MCF 10A (cell line): ENCODE data around the gene CEP128. TPM values are rescaled to one million over a fixed set of nuclear protein-coding genes. Genes with fewer than 3 reads are reported as not detected.

Experiments
- BruUV-seq: library from RNA; stranded (reverse); fragments of 400-500 nt; replicated peaks from 2 replicates; lab custom pipeline; 2021; lab: Mats Ljungman, UMichigan
- CTCF ChIA-PET: fragments of 300-600 bp; sonication (Branson Sonifier 250); formaldehyde crosslinking; extraction: SDS; loops from one replicate; lab custom pipeline; 2021; ENCODE audit warnings: antibody characterized with exemption, inconsistent platforms; lab: Yijun Ruan, JAX
- POLR2A ChIA-PET: fragments of 300-600, 350-650 bp; sonication (Branson Sonifier 250); formaldehyde crosslinking; extraction: SDS; loops from one replicate; lab custom pipeline; 2020; ENCODE audit warnings: antibody characterized with exemption, inconsistent platforms; lab: Yijun Ruan, JAX
- DNase-seq: peaks from one replicate; pipeline ENCODE4 v3.0.0-alpha.2; 2018; ENCODE audit not compliant: unreplicated experiment
- H3K27ac Mint-ChIP-seq: one replicate; pipeline ENCODE4 v1.8.0; 2022; ENCODE audit warnings: mild to moderate bottlenecking, low read depth, mixed read lengths; ENCODE audit not compliant: unreplicated experiment
- H3K27me3 Mint-ChIP-seq: one replicate; pipeline ENCODE4 v1.8.0; 2022; ENCODE audit warnings: mixed read lengths; ENCODE audit not compliant: insufficient read depth, unreplicated experiment
- H3K36me3 Mint-ChIP-seq: one replicate; pipeline ENCODE4 v1.8.0; 2022; ENCODE audit warnings: mild to moderate bottlenecking, moderate library complexity, mixed read lengths; ENCODE audit not compliant: insufficient read depth, unreplicated experiment
- H3K4me1 Mint-ChIP-seq: one replicate; pipeline ENCODE4 v1.8.0; 2022; ENCODE audit warnings: mixed read lengths; ENCODE audit not compliant: insufficient read depth, unreplicated experiment
- H3K4me3 Mint-ChIP-seq: one replicate; pipeline ENCODE4 v1.8.0; 2022; ENCODE audit warnings: mild to moderate bottlenecking, moderate library complexity, mixed read lengths; ENCODE audit not compliant: unreplicated experiment
- H3K9me3 Mint-ChIP-seq: one replicate; pipeline ENCODE4 v1.8.0; 2022; ENCODE audit warnings: mixed read lengths; ENCODE audit not compliant: unreplicated experiment
- CTCF ChIP-seq: fragments of 200-600 bp; IDR thresholded peaks from one replicate; pipeline ENCODE4 v1.8.0; 2022; ENCODE audit warnings: antibody characterized with exemption, mild to moderate bottlenecking; ENCODE audit not compliant: unreplicated experiment
- intact Hi-C: fragments of 100-400 bp; cut with micrococcal nuclease; formaldehyde crosslinking; loops from 2 replicates; pipeline ENCODE4 v1.14.1; 2022
- total RNA-seq: library from RNA; stranded (reverse); gene quantifications from 2 replicates; pipeline ENCODE4 v1.2.3, GENCODE V29; 2022

The CEP128 gene
- total RNA-seq, 1 experiment from 2014 or later: 12.5 TPM

GRCh38 chr14:80522936-80523335 is 418.6 kb downstream of the CEP128 start:
- Mint-ChIP-seq H3K27ac (peak overlapping the region; percentile 6), H3K36me3 (no peaks in the 10 kb centered on the region), H3K9me3 (no peaks in the 10 kb centered on the region), H3K4me3 (no peak overlapping the region), H3K27me3 (no peaks in the 10 kb centered on the region), H3K4me1 (peaks cover 11% of the 10 kb centered on the region)
- POLR2A ChIA-PET: no interaction called here
- CTCF ChIA-PET: interaction anchor here (0.5 to 0.6 kb wide), 2 partner anchors 14 to 66 kb away, joined by 3 to 4 read pairs; no protein-coding TSS in a partner anchor
- BruUV-seq: no TSS peak
- intact Hi-C loops: no loop called here
- DNase-seq: no peak
- TF ChIP-seq CTCF: no peak

- Mint-ChIP-seq H3K4me3 (no peak overlapping the region), H3K4me1 (peaks cover 11% of the 10 kb centered on the region), H3K9me3 (no peaks in the 10 kb centered on the region), H3K36me3 (no peaks in the 10 kb centered on the region), H3K27ac (no peak overlapping the region), H3K27me3 (no peaks in the 10 kb centered on the region)
- no TSS peak for BruUV-seq
- no peak for DNase-seq
- TF ChIP-seq CTCF: no peak
- CTCF ChIA-PET: interaction anchor here (0.5 to 0.6 kb wide), 2 partner anchors 15 to 67 kb away, joined by 3 to 4 read pairs; no protein-coding TSS in a partner anchor
- POLR2A ChIA-PET: no interaction called here
- intact Hi-C loops: no loop called here
Measured at GRCh38 chr14:80522411-80522810, 419.1 kb downstream of the CEP128 start.

- TF ChIP-seq CTCF: no peak
- Mint-ChIP-seq H3K4me1 (peaks cover 11% of the 10 kb centered on the region), H3K4me3 (no peak overlapping the region), H3K9me3 (no peaks in the 10 kb centered on the region), H3K36me3 (no peaks in the 10 kb centered on the region), H3K27ac (no peak overlapping the region), H3K27me3 (no peaks in the 10 kb centered on the region)
- POLR2A ChIA-PET: interaction anchor here (0.7 kb wide), 1 partner anchor 307 kb away, joined by 3 read pairs; no protein-coding TSS in a partner anchor
- BruUV-seq: no TSS peak
- CTCF ChIA-PET: interaction anchor here (1.0 kb wide), 1 partner anchor 49 kb away, joined by 3 read pairs; no protein-coding TSS in a partner anchor
- no peak for DNase-seq
- intact Hi-C loops: no loop called here
Measured at GRCh38 chr14:80521456-80521855, 420.1 kb downstream of the CEP128 start.

- no peaks in the 10 kb centered on the region for H3K27me3 Mint-ChIP-seq
- H3K36me3 Mint-ChIP-seq: no peaks in the 10 kb centered on the region
- ChIA-PET POLR2A (no interaction called here), CTCF (no interaction called here)
- H3K27ac Mint-ChIP-seq: no peak overlapping the region
- intact Hi-C loops: no loop called here
- H3K9me3 Mint-ChIP-seq: no peaks in the 10 kb centered on the region
- H3K4me3 Mint-ChIP-seq: no peak overlapping the region
- no peak for DNase-seq
- BruUV-seq: no TSS peak
- H3K4me1 Mint-ChIP-seq: peaks cover 9% of the 10 kb centered on the region
- no peak for TF ChIP-seq CTCF
Measured at GRCh38 chr14:80519002-80519401, 422.5 kb downstream of the CEP128 start.
